Neuronal stem cell (in vitro differentiated cells): Measurements from ENCODE around the gene IMPG2.

Experiments used
- DNase-seq: peaks from one replicate; pipeline ENCODE4 v3.0.0-alpha.2; 2013; ENCODE audit warnings: low spot score
- H2AFZ ChIP-seq: one replicate; pipeline ENCODE4 v1.6.1; 2013; ENCODE audit warnings: mild to moderate bottlenecking, low read length, inconsistent platforms
- H2AK5ac ChIP-seq: 2 replicates; pipeline ENCODE4 v1.6.1; 2013; ENCODE audit warnings: low read depth, mild to moderate bottlenecking, inconsistent platforms, low read length, moderate library complexity, mixed read lengths
- H2BK120ac ChIP-seq: 2 replicates; pipeline ENCODE4 v1.6.1; 2013; ENCODE audit warnings: low read depth, mild to moderate bottlenecking, inconsistent platforms, low read length, moderate library complexity, mixed read lengths
- H2BK12ac ChIP-seq: one replicate; pipeline ENCODE4 v1.6.1; 2013; ENCODE audit warnings: low read length, inconsistent platforms
- H2BK15ac ChIP-seq: 2 replicates; pipeline ENCODE4 v1.6.1; 2013; ENCODE audit warnings: mild to moderate bottlenecking, low read length, inconsistent platforms, mixed read lengths
- H2BK5ac ChIP-seq: one replicate; pipeline ENCODE4 v1.6.1; 2013; ENCODE audit warnings: inconsistent platforms, mild to moderate bottlenecking, low read length, moderate library complexity
- H3K14ac ChIP-seq: one replicate; pipeline ENCODE4 v1.6.1; 2013; ENCODE audit warnings: low read length, inconsistent platforms
- H3K18ac ChIP-seq: 2 replicates; pipeline ENCODE4 v1.6.1; 2013; ENCODE audit warnings: low read length, inconsistent platforms
- H3K23ac ChIP-seq: 2 replicates; pipeline ENCODE4 v1.6.1; 2013; ENCODE audit warnings: low read depth, mild to moderate bottlenecking, mixed read lengths, low read length, inconsistent platforms; ENCODE audit not compliant: poor library complexity
- H3K27ac ChIP-seq: replicated peaks from 3 replicates; pipeline ENCODE4 v1.5.1; 2013; ENCODE audit warnings: low read length, inconsistent platforms
- H3K27me3 ChIP-seq, 3 experiments: 2 replicates each; pipeline ENCODE4 v1.6.1; 2013; ENCODE audit warnings: low read length in 3 of 3, mild to moderate bottlenecking in 2 of 3, inconsistent platforms in 1 of 3, low read depth in 1 of 3, mixed read lengths in 1 of 3, moderate library complexity in 1 of 3; ENCODE audit not compliant: control insufficient read depth in 3 of 3, insufficient read depth in 3 of 3
- H3K36me3 ChIP-seq, 2 donors: replicated peaks in 1 of 2; 2 replicates each; pipeline ENCODE4 v1.6.1; 2013; ENCODE audit warnings: low read length in 2 of 2; ENCODE audit not compliant: control insufficient read depth in 2 of 2, insufficient read depth in 2 of 2
- H3K4ac ChIP-seq: 2 replicates; pipeline ENCODE4 v1.6.1; 2013; ENCODE audit warnings: inconsistent platforms, mild to moderate bottlenecking, low read length, moderate library complexity
- H3K4me1 ChIP-seq, 2 donors: 1 replicate in 1 of 2; 2 replicates in 1 of 2; pipeline ENCODE4 v1.6.1; 2013; ENCODE audit warnings: low read length in 2 of 2, low read depth in 1 of 2; ENCODE audit not compliant: control insufficient read depth in 2 of 2, insufficient read depth in 1 of 2
- H3K4me2 ChIP-seq: one replicate; pipeline ENCODE4 v1.6.1; 2013; ENCODE audit warnings: mild to moderate bottlenecking, low read length, inconsistent platforms; ENCODE audit not compliant: insufficient read depth, poor library complexity, severe bottlenecking
- H3K4me3 ChIP-seq, 2 donors: 2 replicates each; pipeline ENCODE4 v1.5.1; 2013; ENCODE audit warnings: low read length in 2 of 2, mild to moderate bottlenecking in 2 of 2, inconsistent platforms in 1 of 2, moderate library complexity in 1 of 2
- H3K79me1 ChIP-seq: one replicate; pipeline ENCODE4 v1.6.1; 2013; ENCODE audit warnings: low read depth, mild to moderate bottlenecking, inconsistent platforms, low read length, moderate library complexity
- H3K9ac ChIP-seq: one replicate; pipeline ENCODE4 v1.6.1; 2013; ENCODE audit warnings: mild to moderate bottlenecking, low read depth, low read length, inconsistent platforms; ENCODE audit not compliant: poor library complexity
- H3K9me3 ChIP-seq, 2 donors: replicated peaks in 1 of 2; 2 replicates each; pipeline versions ENCODE3 to v1.6.1; 2013; ENCODE audit warnings: low read length in 2 of 2, mild to moderate bottlenecking in 2 of 2, inconsistent platforms in 1 of 2, low read depth in 1 of 2, mixed read lengths in 1 of 2, moderate library complexity in 1 of 2; ENCODE audit not compliant: control insufficient read depth in 2 of 2, insufficient read depth in 1 of 2
- H4K8ac ChIP-seq: one replicate; pipeline ENCODE4 v1.6.1; 2013; ENCODE audit warnings: low read depth, mild to moderate bottlenecking, inconsistent platforms, low read length, moderate library complexity
- H4K91ac ChIP-seq: one replicate; pipeline ENCODE4 v1.6.1; 2013; ENCODE audit warnings: low read length, low read depth, mild to moderate bottlenecking, inconsistent platforms; ENCODE audit not compliant: poor library complexity
- WGBS, 2 donors: extraction: QIAGEN DNeasy Blood & Tissue Kit; methylation state at CpG; one replicate each; pipeline ENCODE4 v1.1.7; 2013; ENCODE audit warnings: missing lambda C conversion rate in 2 of 2, mixed read lengths in 1 of 2; ENCODE audit not compliant: insufficient read length in 2 of 2, insufficient replicate concordance in 1 of 2; ENCODE audit errors: extremely low coverage in 2 of 2; 5-methylcytosine and 5-hydroxymethylcytosine counted together

IMPG2 gene

DNA sequence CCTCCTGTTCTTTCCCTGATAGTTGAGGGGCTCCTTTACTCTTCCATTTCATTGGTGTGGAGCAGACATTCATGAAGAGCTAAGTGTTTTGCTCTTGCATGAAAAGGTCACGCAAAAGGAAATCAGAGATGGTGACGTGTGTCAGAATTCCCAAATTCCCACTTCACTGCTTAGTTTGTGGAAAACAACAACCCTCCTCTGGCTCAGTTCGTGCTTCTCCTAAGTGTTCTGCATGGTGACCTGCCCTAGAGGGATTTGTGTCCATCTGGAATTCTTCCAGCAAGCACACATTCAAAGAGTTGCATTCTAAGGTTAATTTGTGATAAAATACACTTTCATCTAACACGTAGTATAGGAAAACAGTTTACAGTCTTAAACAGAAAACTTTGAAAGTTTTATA, 95.6 kb downstream of the IMPG2 start:
- no peak overlapping the region for H3K9ac ChIP-seq
- no peak overlapping the region for H2AK5ac ChIP-seq
- no peak overlapping the region for H2BK12ac ChIP-seq
- no peak overlapping the region for H2BK5ac ChIP-seq
- no peak overlapping the region for H2BK15ac ChIP-seq
- no peak overlapping the region for H3K18ac ChIP-seq
- H2AFZ ChIP-seq, result no peak overlapping the region
- H3K27ac ChIP-seq, result no peak overlapping the region
- no peak overlapping the region for H3K4ac ChIP-seq
- H3K36me3 ChIP-seq, result no peaks in the 10 kb centered on the region
- H3K4me2 ChIP-seq, result no peak overlapping the region
- no peaks in the 10 kb centered on the region for H3K79me1 ChIP-seq
- H4K8ac ChIP-seq, result no peak overlapping the region
- H3K4me1 ChIP-seq, result no peaks in the 10 kb centered on the region
- no peak overlapping the region for H4K91ac ChIP-seq
- no peak overlapping the region for H3K4me3 ChIP-seq
- H3K27me3 ChIP-seq, result no peaks in the 10 kb centered on the region
- H3K9me3 ChIP-seq, result no peaks in the 10 kb centered on the region
- no peak overlapping the region for H3K14ac ChIP-seq
- H2BK120ac ChIP-seq, result no peak overlapping the region
- no peak for DNase-seq
- H3K23ac ChIP-seq, result no peak overlapping the region
- no CpG with 5 or more reads among the region's 4 CpGs for WGBS, 2 donors

DNA sequence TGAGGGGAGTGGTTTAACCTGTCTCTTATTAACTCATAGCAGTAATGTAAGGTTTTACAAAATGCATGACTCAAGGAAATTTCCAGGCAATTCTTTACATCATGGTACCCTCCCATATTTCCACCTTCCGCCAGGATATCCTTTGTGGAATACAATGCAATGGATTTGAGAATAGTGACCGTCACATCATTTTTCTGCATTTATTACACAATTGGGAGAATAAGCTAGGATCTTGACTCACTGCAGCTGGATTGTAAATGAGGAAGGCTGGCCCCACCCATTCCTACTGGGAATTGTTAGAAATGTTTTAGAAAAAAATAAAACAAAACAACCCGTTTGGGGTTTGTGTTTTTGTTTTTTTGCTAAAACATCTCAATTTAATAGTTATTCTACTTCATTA, 97.4 kb downstream of the IMPG2 start:
- no peak overlapping the region for H3K14ac ChIP-seq
- H3K9me3 ChIP-seq, result no peaks in the 10 kb centered on the region
- no peak overlapping the region for H2BK12ac ChIP-seq
- H2AFZ ChIP-seq, result no peak overlapping the region
- H3K27me3 ChIP-seq, result no peaks in the 10 kb centered on the region
- no peak overlapping the region for H4K91ac ChIP-seq
- no peak overlapping the region for H3K23ac ChIP-seq
- no peak overlapping the region for H2BK5ac ChIP-seq
- no peaks in the 10 kb centered on the region for H3K4me1 ChIP-seq
- no peak overlapping the region for H2AK5ac ChIP-seq
- no peak overlapping the region for H3K27ac ChIP-seq
- H3K4me2 ChIP-seq, result no peak overlapping the region
- WGBS, 2 donors, result no CpG with 5 or more reads among the region's 3 CpGs
- no peak overlapping the region for H3K4me3 ChIP-seq
- H3K9ac ChIP-seq, result no peak overlapping the region
- no peaks in the 10 kb centered on the region for H3K79me1 ChIP-seq
- H3K4ac ChIP-seq, result no peak overlapping the region
- H4K8ac ChIP-seq, result no peak overlapping the region
- no peak overlapping the region for H2BK120ac ChIP-seq
- no peak for DNase-seq
- H2BK15ac ChIP-seq, result no peak overlapping the region
- no peaks in the 10 kb centered on the region for H3K36me3 ChIP-seq
- H3K18ac ChIP-seq, result no peak overlapping the region

DNA sequence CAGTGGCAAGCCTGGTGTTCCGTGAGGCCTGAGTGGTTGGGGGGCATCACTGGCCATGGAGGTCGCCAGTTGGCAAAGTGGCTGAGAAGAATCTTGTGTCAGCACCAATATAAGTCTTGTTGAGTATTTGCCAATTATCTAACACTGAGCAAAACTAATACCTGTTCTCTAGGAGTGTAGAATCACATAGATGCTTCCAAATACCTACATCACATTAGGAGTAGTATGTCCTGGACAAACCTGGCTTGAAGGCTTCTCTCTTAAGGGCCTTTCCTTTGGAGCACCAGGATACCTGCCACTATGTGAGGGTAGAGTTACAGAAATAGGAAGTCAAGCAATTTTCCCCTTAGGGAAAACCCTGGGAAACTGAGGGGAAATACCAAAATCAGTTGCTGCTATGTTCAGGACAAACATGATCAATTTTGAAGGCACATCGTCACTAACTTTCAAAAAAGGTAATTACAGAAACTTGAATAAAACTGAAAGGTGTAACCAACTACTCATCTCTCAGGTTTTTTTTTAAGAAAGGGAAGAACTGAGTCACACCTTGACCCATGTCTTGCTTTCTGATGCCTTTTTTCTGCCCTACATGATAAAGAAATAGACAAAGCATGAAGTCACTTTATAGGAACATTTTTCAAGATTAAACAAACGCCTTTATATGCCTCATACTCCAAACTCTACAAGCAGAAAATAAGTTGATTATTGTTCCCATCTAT, 100.4 kb downstream of the IMPG2 start:
- no peak overlapping the region for H4K8ac ChIP-seq
- no peaks in the 10 kb centered on the region for H3K36me3 ChIP-seq
- H3K79me1 ChIP-seq, result no peaks in the 10 kb centered on the region
- H2BK120ac ChIP-seq, result no peak overlapping the region
- H4K91ac ChIP-seq, result no peak overlapping the region
- WGBS, 2 donors, result no CpG with 5 or more reads among the region's 4 CpGs
- no peak overlapping the region for H2AK5ac ChIP-seq
- DNase-seq, result no peak
- no peak overlapping the region for H2BK5ac ChIP-seq
- no peak overlapping the region for H2BK15ac ChIP-seq
- no peak overlapping the region for H2AFZ ChIP-seq
- no peak overlapping the region for H3K4ac ChIP-seq
- H3K4me1 ChIP-seq, result no peaks in the 10 kb centered on the region
- no peak overlapping the region for H3K18ac ChIP-seq
- peaks cover 0 to 2% of the 10 kb centered on the region in 2 donors for H3K9me3 ChIP-seq
- H3K9ac ChIP-seq, result no peak overlapping the region
- H3K27ac ChIP-seq, result no peak overlapping the region
- H3K4me2 ChIP-seq, result no peak overlapping the region
- H3K14ac ChIP-seq, result no peak overlapping the region
- H2BK12ac ChIP-seq, result no peak overlapping the region
- no peak overlapping the region for H3K4me3 ChIP-seq
- H3K27me3 ChIP-seq, result no peaks in the 10 kb centered on the region
- H3K23ac ChIP-seq, result no peak overlapping the region

DNA sequence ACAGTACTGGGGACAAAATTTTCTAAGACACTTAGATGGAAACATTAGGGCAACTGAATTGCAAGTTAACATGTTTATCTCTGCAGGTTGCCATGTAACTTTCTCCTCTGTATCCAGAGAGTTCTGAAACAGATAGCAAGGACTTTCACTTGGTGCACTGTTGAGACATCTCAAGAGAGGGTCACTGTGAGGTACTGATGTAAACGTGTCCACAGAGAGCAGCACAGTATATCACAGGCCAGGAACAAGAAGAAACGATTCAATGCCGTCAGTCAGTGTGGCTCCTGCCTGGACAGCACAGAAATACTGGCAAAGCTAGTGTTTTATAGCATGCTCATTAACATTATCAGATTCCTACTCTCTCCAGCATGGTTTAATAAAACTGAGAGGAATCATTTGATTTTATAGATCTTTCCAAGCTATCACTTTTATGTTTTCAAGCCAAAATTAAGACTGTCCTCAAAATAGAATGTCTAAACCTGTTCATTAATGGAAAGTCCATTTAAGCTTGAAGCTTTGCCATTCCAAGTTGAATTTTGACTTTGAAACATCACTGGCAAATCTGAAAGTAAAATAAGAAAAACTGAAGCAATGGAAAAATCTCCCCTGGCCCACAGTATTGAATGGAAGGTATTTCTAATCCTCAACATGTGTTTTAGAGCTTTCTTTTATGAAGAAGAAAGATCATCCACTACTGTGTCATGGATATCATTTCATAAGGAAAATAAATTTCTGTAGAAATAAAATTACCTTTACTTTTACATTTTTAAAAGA, 102.7 kb downstream of the IMPG2 start:
- Histone ChIP-seq H4K91ac (no peak overlapping the region), H2AK5ac (no peak overlapping the region), H3K4me3 (no peak overlapping the region), H3K27ac (no peak overlapping the region), H3K23ac (no peak overlapping the region), H3K18ac (no peak overlapping the region), H3K79me1 (no peaks in the 10 kb centered on the region), H4K8ac (no peak overlapping the region), H3K14ac (no peak overlapping the region), H3K36me3 (no peaks in the 10 kb centered on the region), H3K4ac (no peak overlapping the region), H2AFZ (no peak overlapping the region), H2BK15ac (no peak overlapping the region), H3K4me1 (no peaks in the 10 kb centered on the region), H3K9me3 (peaks cover 5% of the 10 kb centered on the region in 2 donors), H3K27me3 (no peaks in the 10 kb centered on the region), H2BK12ac (no peak overlapping the region), H3K9ac (no peak overlapping the region), H2BK5ac (no peak overlapping the region), H2BK120ac (no peak overlapping the region), H3K4me2 (no peak overlapping the region)
- DNase-seq, result no peak
- no CpG with 5 or more reads among the region's 3 CpGs for WGBS, 2 donors
